Bronchial epithelial cell (primary cell): ENCODE measurements around the gene SLC4A2. TPM values are rescaled to one million over a fixed set of nuclear protein-coding genes. Genes with fewer than 3 reads are reported as not detected.

Experiments
- DNase-seq: peaks from one replicate; pipeline ENCODE4 v3.0.0-alpha.2; 2010; ENCODE audit warnings: low read depth
- FAIRE-seq: peaks from 2 replicates; lab custom pipeline; 2011; peaks lifted over from hg19 to GRCh38; lab: Jason Lieb, UNC
- H3K27me3 ChIP-seq: 2 replicates; pipeline ENCODE4 v1.5.1; 2011; ENCODE audit warnings: low read length; ENCODE audit not compliant: control insufficient read depth, insufficient read depth
- H3K36me3 ChIP-seq: 2 replicates; pipeline ENCODE4 v1.5.1; 2011; ENCODE audit warnings: low read length; ENCODE audit not compliant: control insufficient read depth, insufficient read depth
- H3K4me3 ChIP-seq: 2 replicates; pipeline ENCODE4 v1.5.1; 2011; ENCODE audit warnings: mild to moderate bottlenecking, low read depth, low read length, control low read depth
- total RNA-seq: library from RNA; depleted of rRNA; stranded (reverse); fragments of >200 nt; gene quantifications from 2 replicates; pipeline ENCODE4 v1.2.1, GENCODE V29; 2014
- TF ChIP-seq, protein P1 (sequence below): IDR thresholded peaks from 2 replicates; pipeline ENCODE4 v1.5.1; 2011; ENCODE audit warnings: mild to moderate bottlenecking, moderate library complexity, low read length, control low read depth, inconsistent platforms; ENCODE audit not compliant: insufficient read depth, severe bottlenecking

Gene SLC4A2
- total RNA-seq, 1 donor from 2014 or later: 33.2 TPM

DNA sequence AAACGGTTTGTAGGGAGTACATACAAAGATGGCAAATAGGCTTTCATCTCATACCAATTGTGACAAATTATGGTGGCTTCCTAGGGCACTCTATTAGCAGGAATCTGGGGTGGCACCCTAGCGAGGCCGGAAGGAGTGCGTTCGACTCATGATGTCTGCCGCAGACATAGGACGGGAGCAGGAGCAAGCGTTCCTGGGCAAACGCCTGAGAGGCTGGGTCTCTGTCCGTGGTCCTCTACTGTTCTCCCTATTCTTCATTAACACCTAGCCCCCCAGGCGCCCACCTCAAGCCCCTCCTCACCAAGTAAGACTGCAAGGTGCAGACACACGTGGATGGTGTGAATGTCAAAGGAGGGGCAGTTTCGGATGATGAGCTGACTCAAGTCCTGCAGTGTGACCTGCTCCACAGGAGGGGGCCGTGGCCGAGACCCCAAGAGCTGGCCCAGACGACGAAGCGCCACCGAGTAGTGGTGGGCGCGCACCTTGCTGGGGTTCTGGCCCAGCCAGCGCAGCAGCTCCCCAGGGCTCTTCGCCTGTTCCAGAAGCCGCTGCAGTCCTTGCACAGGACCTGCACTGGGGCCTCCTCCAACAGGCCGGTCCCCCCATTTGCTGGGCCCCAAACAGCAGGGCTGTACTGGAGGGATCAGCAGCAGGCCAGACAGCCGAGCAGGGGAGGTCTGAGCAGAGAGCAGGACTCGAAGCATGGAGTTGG, 20.0 kb downstream of the SLC4A2 start:
- FAIRE-seq (no peak), DNase-seq (no peak)
- Histone ChIP-seq H3K27me3 (no peaks in the 10 kb centered on the region), H3K36me3 (peaks cover 19% of the 10 kb centered on the region), H3K4me3 (peak overlapping the region; percentile 92)
- TF ChIP-seq, protein P1, sequence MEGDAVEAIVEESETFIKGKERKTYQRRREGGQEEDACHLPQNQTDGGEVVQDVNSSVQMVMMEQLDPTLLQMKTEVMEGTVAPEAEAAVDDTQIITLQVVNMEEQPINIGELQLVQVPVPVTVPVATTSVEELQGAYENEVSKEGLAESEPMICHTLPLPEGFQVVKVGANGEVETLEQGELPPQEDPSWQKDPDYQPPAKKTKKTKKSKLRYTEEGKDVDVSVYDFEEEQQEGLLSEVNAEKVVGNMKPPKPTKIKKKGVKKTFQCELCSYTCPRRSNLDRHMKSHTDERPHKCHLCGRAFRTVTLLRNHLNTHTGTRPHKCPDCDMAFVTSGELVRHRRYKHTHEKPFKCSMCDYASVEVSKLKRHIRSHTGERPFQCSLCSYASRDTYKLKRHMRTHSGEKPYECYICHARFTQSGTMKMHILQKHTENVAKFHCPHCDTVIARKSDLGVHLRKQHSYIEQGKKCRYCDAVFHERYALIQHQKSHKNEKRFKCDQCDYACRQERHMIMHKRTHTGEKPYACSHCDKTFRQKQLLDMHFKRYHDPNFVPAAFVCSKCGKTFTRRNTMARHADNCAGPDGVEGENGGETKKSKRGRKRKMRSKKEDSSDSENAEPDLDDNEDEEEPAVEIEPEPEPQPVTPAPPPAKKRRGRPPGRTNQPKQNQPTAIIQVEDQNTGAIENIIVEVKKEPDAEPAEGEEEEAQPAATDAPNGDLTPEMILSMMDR: no peak

DNA sequence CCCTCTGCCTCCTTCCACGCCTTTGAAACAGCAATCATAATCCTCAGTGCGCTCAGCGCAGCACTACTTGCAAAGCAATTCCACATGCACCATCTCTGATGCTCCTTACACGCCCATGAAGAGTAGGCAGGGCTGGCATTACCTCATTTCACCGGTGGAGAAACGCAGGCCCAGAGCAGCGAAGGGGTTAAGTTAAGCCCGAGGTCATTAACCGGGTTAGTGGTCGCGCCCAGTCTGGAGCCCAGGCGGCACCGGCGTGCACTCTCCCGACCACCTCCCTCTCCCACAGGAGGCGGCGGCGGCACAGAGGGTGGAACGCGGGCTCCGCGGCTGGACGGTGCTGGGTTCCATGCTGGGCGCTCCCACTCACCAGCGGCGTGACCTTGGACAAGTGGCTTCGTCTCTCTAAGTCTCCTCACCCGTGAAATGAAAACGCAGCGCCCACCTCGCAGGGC, 20.7 kb downstream of the SLC4A2 start:
- Histone ChIP-seq H3K36me3 (peaks cover 16% of the 10 kb centered on the region), H3K27me3 (no peaks in the 10 kb centered on the region), H3K4me3 (peak overlapping the region; percentile 92)
- TF ChIP-seq, protein P1: no peak
- DNase-seq: no peak
- no peak for FAIRE-seq

DNA sequence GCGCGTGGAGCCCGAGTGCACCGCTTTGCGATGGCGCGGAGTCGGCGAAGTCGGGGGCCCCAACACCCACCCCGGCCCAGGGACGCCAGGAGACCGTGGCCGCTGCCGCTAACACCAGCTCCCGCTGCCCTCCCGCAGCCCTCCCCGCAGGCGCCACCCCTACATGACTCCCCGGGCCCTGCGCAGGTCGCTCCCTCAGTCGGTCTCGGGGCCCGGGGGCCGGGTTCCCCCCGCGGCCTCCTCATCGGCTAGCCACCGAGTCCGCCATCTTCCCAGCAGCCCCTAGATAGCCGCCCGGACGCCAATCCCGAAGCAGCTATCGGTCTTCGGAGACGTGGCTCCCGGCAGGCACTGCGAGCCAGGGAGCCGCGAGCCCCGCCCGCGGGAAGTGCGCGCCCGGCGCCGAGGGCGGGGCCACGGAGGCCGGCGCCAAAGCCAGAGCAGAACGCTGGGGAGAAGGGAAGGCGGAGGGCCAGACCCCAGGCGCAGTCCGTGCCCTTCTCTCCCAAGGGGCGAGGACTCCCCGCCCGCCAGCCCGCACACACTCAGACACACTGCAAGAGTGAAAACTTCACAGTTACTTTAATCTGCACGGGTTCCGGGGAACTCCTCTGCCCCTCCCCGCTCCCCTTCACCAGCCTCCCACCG, 21.3 kb downstream of the SLC4A2 start, which contains the start of gene FASTK:
Gene FASTK (minus strand): TSS at position 288 of the 648 bp plus-strand sequence. CDS start 43 bp downstream, at position 245.
- FAIRE-seq (no peak), DNase-seq (peak; percentile 74)
- peaks cover 13% of the 10 kb centered on the region for H3K36me3 ChIP-seq

DNA sequence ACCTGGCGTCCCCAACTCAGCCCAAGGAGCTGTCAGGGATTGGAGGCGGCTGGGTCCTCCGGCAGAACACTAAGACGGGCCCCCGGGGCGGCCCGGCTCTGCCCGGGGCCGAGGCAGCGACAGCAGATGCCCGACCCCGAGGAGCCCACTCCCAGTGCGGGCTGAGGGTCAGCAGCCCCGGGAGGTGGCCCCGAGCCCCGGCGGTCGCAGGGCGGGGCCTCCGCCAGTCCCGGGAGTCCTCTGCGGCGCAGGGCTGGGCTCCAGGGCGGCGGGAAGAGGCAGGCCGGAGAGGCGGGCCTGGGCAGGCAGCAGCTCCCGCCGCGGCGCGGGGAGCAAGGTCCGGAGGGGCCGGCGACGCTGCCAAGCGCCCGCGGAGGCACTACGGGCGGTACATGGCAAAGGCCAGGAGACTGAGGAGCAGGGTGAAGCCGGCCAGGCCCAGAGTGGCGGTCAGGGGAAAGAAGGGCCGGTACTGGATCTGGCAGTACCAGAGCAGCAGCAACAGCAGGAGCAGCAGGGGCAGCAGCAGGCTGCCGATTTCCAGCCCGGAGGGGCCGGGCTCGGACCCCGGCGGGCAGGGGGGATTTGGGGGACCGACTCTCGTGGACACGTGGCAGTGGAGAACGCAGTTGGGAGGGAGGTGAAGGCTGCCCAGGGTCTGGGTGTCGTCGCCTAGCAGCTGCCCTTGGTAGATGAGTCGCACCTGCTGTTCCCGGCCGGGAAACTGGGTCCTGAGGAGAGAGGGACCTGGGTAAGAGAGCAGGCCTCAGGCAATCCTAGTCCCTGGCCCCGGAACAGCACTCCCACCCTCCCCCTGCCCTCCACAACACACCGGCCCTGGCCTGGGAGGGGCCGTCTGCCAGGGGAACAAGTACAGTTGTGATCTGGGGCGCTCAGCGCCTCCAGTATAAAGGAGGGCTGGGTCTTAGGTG, 22.0 kb downstream of the SLC4A2 start:
- DNase-seq (no peak), FAIRE-seq (no peak)
- H3K4me3 ChIP-seq: peak overlapping the region; percentile 92
- no peaks in the 10 kb centered on the region for H3K27me3 ChIP-seq
- H3K36me3 ChIP-seq: peaks cover 9% of the 10 kb centered on the region
- TF ChIP-seq, protein P1: no peak

More for the DNA sequence above, 21.3 kb downstream of the SLC4A2 start, which contains the start of gene FASTK:
- Histone ChIP-seq H3K27me3 (no peaks in the 10 kb centered on the region), H3K4me3 (peak within 1 kb of the TSS; percentile 92)
- TF ChIP-seq, protein P1: no peak

DNA sequence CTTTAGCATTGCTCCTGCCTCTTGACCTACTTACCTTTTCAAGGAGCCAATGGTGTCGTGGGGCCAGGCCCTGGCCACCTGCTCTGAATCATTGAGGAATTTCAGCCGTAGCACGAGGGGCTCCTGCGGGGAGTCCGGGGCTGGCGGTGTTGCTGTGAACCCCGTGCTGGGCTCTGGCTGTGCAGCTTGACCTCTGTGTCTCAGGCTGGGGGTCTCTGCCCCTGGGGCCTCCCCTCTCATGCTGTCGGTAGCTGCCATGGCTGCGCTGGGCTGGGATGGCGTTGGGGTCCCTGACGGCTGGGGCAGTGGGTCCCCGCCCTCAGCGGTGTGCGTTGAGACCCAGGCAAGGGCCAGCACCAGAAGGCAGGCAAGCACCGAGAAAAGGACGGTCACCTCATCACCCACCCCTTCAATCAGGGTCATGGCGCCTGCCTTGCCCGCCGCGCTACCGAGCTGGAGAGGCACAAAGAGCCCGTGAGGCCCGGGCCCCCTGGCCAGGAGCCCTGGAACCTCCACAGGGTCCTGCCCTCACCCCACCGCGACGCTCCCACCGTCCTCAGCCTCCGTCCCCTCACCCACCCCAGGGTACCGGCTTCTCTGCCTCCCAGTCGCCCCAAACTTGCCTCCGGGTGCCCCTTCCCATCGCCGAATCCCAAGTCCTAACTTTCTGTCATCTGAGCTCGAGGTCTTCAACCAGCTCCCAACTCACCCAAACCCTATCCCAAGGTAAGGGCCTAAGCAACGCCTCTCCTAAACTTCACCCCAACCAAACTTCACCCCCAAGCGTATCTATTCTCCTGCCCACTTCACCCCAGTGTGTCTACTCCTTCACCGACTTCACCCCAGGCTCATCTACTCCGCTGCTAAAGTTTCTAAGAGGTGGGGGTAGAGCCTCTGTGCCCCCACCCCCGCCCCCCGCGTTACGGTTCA, 23.0 kb downstream of the SLC4A2 start:
- DNase-seq (no peak), FAIRE-seq (no peak)
- H3K4me3 ChIP-seq: peak overlapping the region; percentile 72
- H3K36me3 ChIP-seq: peaks cover 7% of the 10 kb centered on the region
- TF ChIP-seq, protein P1: no peak
- H3K27me3 ChIP-seq: no peaks in the 10 kb centered on the region
